Measurements from ENCODE around the gene C7orf33.
"Not testable (repeated sequence)": the region's sequence is repeated elsewhere in the genome, so short reads cannot be mapped to it uniquely, and the experiment has no call there.

The C7orf33 gene, protein sequence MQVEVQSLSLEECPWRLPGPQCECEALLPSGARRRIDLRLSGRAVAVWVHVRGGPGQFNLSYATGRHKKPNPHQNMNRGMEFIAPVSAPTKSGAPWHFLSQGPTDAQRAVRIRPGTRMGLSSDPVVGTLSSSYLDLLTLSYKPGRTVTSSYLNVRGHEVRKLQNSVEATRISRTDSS
- 0 reads per million in 4 donors for total RNA-seq

DNA sequence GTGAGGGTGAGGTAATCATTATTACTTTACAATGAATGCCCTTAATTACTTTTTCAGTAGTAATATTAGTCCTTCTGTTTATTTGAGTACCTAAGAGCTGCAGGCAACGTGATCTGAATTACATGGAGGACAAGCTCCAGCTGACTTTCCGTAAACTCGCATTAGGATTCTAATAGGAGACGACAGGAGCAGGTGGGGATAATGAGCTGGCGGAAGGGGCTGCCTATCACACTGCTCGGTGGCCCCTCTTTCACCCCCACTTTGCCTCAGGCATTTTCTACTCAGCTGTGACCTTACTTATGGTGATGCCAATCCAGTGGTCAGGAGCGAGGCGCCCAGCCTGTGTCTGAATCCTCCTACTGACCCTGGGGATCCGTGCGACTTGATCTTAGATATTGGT, at the start of gene C7orf33:
Gene C7orf33 (plus strand): TSS at position 296 of the 400 bp plus-strand sequence. CDS start 160 bp downstream, outside the sequence.
- no peak for DNase-seq

DNA sequence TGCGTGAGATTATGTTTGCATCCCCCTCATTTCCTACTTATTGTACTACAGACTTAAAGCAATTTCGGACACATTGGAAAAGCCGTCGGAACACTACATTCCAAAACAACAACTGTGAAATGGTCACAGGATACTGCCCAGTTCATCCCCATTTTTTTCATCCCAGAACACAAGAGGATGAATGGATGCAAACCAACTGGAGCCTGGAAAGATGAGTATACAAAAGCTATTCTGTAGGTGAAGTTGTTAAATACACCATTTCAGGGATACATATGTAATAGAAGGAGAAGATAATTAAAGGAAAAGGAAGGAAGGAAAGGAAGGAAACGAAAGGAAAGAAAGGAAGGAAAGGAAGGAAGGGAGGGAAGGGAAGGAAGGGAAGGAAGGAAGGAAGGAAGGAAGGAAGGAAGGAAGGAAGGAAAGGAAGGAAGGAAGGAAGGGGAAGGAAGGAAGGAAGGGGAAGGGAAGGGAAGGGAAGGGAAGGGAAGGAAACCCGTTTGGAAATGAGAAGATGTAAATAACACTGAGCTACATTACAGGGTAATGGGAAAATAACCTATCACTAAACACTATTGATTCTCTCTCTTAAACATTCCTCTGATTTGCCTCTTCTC, 48.6 kb upstream of the C7orf33 start:
- no peak for DNase-seq

DNA sequence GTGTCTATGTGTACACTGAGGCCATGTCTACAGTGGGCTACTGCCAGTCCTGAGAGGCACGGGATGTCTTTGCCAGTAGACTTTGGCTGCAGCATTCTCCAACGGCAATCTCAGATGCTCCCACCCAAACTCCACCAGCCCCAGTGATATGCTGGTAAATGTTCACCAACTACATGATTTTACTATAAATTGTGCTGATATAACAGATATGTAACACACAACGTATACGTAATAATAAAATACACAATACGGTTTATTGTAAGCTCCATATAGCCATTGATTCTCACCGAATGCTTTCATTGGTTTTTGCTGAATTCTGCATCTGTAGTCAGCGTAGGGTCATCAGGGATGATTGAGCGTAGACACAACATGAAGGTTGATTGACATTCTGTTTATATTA, 47.3 kb upstream of the C7orf33 start:
- no peak for DNase-seq

DNA sequence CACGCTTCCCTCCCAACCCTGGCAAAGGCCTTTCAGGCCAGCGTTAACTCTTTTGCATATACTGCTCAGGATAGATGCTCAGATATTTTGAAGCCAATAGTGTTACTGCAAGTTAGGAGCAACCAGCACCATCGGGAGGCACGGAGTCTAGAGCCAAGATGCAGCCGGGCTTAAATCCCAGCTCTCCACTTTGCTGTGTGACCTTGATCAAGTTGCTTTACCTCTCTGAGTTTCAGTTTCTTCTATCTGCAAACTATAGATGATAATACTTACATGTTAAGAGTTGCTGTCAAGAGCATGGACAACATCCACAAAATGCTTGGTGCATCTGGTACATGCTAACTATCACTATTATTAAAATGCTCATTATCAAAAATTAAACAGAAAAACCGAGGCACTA, 45.4 kb upstream of the C7orf33 start:
- DNase-seq = no peak

DNA sequence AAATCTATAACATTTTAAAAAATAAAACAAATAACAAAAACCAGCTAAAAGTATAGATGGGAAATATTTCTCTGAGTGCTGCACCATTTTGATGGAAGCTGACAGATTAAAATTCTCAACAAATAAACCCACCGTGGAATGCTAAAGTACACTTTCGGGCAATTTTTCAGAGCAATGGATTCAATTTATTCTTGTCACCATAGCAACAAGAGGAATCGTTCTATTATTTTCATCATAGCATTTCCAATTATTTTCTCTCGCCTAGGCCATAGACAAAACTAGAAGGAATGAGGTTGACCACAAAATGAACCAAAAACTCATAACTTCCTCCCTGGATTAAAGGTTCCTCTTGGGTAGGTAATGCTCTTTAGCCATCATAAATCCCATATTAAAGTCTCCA, 44.6 kb upstream of the C7orf33 start:
- DNase-seq = no peak

DNA sequence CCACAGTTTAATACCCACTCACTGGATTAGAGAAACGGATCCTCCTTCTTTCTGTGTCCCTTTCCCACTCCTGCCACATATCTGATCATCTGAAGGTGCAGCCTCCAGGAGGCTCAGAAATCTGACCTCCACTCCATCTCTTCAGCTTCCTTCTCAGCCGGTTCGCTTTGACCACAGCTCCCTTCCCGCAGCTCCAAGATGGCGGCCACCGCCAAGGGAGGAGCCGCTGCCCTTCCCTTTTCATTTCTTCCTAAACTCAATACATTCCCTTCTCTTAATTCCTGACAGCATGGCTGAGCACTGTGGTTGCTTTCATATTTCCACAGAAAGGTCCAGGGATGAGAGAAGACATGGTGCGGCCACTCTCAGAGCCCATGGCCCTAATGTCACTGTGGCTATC, 43.7 kb upstream of the C7orf33 start:
- DNase-seq = no peak

DNA sequence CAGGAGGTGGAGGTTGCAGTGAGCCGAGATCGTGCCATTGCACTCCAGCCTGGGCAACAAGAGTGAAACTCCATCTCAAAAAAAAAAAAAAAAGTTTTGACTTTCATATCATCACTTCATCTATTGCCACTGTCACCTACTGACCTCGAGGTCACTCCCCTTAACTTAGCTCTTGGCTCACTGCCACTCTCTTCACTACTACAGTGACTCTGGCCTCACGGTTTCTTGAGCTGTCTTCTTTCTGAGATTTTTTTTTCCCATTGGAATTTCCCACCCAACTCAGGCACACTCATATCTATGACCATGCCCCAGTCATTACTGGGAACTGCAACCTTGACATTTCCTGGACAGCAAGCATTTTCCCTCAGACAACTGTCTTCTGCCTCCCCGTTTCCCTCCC, 42.6 kb upstream of the C7orf33 start:
- no peak for DNase-seq

DNA sequence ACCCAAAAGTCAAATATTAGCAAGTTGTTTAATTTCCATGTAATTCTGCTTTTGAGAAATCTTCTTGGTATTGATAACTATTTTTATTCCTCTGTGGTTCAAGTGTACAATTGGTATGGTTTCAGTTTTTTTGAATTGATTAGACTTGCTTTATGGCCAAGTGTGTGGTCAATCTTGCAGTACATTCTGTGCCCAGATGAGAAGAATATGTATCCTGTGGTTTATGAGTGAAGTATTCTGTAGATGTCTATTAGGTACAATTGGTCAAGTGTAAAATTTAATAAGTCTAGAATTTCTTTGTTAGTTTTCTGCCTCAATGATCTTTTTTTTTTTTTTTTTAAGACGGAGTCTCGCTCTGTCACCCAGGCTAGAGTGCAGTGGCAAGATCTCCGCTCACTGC, 36.6 kb upstream of the C7orf33 start:
- no peak for DNase-seq

DNA sequence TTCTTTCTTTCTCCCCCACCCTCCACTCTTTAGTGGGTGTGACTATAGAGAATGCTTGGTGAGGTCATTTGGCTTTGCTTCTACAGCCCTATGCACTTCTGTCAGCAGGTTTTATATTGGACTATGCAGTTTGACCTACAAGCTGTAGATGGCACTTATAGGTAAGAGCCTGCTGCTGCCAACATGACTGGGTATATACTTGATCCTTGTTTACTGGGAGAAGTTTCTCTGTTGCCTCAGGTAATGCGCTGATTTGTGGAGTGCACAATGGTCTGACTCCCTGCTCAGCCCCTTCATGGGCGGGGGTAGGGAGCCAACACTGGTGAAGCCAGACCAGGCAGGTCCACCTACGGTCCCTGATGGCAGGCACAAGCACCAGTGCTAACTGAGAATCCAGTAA, 33.7 kb upstream of the C7orf33 start:
- no peak for DNase-seq

DNA sequence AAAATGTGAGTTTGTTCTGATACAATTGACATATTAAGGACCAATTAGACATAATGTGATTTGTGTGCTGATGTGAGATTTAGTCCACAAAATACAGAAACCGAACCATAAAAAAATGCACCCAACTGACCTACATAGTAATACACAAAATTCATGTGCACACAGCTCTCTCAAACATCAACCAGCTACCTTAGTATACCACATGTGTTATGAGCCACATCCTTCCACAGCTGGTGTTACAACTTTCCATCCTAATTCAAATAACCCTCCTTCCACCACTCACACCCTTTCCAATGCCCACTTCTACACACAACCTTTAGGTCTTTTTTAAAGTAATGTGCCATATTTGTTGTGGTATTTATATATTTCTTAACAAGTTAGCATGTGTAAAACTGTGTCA, 31.7 kb upstream of the C7orf33 start:
- DNase-seq = no peak

DNA sequence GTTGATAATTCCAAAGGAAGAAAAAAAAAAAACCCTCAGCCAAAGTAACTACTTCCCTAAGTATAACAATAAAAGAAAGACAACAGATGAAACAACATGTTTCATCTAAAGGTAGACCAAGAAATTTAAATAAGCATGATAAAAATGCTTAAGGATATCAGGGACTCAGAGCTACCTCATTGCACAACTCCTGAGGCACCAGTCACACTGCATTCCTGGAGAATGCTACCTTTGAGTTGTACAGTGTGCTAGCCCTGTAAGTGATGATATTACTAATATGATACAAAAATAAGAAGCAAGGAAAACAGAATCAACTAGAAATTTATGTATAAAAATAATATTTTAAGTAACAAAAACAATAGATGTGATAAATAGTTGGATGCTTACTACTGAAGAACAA, 29.5 kb upstream of the C7orf33 start:
- DNase-seq = no peak

DNA sequence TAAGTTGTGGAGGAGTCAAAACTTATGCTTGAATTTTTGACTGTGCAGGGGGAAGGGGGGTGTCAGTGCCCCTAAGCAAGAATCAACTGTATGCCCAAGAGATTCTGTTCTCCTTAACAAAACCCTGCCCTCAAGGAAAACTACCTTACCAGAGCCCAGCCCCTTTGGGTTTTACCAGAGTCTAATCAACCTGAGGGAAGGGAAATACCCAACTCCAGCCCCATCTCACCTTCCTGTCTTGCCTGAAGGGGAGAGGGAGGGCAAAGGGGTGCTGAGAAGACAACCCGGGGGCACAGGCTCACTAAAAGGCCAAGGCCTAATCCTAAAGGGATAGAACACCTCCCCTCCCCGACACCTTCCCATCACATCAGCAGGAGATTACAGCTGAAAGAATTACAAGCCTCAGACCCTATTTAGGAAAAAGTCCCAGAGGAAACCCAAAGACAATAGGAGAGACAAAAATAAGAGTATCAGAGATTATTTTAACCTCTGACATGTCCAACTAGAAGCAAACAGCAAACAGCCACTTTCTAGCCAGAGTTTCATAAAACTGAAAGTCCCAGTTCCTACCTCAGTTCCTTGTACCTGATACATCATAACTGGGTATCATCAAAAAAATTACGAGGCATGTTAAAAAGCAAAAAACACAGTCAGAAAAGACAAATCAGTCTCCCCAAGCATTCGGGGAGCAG, 26.8 kb upstream of the C7orf33 start:
- DNase-seq = no peak

DNA sequence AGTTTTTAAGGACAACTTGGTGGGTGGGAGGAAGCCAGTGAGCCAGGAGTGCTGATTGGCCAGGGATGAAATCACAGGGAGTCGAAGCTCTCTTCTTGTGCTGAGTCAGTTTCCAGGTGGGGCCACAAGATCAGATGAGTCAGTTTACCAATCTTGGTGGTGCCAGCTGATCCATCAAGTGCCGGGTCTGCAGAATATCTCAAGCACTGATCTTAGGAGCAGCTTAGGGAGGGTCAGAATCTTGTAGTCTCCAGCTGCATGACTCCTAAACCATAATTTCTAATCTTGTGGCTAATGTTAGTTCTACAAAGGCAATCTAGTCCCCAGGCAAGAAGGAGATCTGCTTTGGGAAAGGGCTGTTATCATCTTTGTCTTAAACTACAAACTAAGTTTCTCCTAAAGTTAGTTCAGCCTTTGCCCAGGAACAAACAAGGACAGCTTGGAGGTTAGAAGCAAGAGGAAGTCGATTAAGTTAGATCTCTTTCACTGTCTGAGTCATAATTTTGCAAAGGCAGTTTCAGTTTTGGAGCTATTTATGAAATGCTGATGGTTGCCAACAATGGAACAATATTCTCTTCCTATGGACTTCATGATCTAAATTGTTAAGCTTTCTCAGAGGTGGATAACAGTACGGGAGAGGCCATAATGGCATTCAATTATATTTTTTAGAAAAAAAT, 26.2 kb upstream of the C7orf33 start:
- DNase-seq = peak in 1 of 5 donors; percentile 65

DNA sequence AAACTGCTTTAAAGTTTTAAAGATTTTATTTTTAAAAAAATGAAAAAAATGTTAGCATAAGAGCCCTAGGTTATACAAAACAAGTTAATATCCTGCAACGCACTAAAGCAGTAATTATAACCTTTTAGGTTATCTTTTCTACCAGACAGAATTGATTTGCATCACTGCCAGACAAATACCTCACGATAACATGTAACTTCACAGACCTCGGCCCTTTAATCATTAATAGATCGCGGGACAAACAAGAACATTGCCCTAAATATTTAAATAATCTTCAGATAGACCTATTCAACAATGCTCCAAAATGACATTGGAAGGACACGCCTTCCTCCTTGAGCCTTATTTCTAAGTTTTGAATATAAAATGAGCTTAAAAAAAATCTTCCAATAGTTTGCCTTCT, 23.8 kb upstream of the C7orf33 start:
- DNase-seq = no peak

DNA sequence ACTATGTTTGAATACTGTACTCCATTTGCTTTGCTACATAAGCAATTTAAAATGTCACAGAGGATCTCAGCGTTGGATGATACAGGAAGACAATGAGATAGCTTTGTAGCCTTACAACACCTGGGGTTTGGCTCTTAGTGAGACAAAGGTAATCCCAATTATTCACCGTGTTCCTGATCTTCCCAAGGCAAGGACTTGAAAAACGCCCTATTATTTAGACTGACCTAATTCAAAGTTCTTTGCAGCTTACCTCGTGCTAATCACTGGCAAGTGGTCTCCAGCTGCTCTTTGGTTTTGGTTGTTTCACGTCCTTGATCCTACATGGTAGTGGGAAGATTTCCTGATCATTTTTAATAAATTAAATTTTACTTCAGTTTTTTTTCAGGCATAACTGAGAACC, 23.0 kb upstream of the C7orf33 start:
- no peak for DNase-seq

DNA sequence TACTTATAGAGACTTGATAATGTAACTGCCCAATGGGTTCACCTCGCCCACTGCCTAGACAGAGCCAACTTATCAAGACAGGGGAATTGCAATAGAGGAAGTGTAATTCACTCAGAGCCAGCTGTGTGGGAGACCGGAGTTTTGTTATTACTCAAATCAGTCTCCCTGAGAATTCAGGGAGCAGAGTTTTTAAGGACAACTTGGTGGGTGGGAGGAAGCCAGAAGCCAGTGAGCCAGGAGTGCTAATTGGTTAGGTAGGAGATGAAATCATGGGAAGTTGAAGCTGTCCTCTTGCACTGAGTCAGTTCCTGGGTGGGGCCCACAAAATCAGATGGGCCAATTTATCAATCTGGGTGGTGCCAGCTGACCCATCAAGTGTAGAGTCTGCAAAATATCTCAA, 20.1 kb upstream of the C7orf33 start:
- no peak for DNase-seq

DNA sequence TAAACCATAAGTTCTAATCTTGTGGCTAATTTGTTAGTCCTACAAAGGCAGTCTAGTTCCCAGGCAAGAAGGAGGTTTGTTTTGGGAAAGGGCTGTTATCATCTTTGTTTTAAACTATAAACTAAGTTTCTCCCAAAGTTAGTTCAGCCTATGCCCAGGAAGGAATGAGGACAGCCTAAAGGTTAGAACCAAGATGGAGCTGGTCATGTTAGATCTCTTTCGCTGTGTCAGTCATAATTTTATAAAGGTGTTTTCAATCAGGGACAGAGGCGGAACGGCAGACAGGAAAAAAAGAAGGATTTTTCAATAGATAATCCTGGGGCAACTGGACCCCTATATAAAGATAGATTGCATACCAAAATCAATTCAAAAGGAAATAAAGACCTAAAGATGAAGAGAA, 19.6 kb upstream of the C7orf33 start:
- DNase-seq = not testable (repeated sequence)

DNA sequence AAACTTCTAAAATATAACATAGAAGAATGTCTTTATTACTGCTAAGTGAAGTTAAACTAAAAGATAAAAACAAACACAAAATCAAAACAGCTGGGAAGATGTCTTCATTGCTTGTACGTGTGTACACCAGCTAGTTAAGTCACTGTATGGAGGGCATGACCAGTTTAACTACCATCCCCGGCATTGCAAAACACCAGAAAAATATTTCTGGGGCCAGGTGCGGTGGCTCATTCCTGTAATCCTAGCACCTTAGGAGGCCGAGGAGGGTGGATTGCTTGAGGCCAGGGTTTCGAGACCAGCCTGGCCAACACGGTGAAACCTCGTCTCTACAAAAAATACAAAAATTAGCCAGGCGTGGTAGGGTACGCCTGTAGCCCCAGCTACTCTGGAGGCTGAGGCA, 19.2 kb upstream of the C7orf33 start:
- DNase-seq = no peak

DNA sequence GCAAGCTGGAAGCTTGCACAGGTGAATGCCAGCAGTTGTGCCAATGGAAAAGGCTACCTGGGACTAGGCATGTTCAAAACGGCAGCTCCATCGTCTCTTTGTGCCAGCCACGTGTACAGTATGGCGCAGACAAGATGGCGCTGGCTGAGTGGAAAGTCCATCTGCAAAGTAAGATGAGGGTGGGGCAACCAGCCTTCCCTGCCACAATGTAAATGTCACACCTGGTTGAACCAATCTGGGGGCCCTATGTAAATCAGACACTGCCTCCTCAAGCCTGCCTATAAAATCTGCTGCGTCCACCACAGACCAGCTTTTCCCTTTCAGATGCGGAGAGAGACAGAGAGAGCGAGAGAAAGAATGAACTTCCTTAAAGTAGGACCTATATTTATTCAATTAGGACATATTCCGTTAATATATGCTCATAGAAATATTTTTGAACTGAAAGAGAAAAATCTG, 18.5 kb upstream of the C7orf33 start:
- no peak for DNase-seq

DNA sequence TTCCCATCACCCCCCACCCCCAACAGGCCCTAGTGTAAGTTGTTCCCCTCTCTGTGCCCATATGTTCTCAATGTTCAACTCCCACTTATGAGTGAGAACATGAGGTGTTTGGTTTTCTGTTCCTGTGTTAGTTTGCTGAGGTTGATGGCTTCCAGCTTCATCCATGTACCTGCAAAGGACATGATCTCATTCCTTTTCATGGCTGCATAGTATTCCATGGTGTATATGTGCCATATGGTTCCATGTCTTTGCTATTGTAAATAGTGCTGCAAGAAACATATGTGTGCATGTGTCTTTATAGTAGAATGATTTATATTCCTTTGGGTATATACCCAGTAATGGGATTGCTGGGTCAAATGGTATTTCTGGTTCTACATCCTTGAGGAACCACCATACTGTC, 17.0 kb upstream of the C7orf33 start:
- DNase-seq = not testable (repeated sequence)

DNA sequence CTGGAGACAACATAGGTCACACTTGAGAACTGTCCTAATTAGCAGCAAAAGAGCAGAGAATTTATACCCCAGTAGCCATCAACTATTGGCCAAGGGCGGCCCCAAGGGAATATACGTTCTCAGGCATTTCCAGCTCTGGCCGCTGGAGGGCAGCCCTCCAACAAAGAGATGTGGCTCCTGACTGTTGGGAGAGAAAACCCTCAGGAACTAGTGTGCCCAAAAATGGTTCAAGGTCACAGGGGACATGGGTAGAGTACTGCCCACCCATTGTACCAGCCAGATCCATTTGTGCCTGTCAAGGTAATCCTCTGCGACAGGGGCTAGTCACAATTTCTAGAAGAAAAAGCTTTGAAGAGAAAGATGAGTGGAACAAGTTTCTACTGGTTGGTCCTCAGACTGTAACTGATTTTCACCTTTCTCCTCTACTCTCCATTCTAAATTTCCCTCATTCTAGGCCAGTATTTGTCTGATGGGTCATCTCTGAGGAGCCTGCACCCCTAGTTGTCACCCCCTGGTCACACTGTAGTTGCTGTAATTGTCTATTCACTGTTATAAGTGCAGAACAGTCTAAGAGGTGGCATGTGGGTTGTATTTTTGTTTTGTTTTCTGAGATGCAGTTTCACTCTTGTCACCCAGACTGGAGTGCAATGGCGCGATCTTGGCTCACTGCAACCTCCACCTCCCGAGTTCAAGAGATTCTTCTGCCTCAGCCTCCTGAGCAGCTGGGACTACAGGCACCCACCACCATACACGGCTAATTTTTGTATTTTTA, 14.7 kb upstream of the C7orf33 start:
- peak; percentile 28 to 66 (median 42) for DNase-seq

DNA sequence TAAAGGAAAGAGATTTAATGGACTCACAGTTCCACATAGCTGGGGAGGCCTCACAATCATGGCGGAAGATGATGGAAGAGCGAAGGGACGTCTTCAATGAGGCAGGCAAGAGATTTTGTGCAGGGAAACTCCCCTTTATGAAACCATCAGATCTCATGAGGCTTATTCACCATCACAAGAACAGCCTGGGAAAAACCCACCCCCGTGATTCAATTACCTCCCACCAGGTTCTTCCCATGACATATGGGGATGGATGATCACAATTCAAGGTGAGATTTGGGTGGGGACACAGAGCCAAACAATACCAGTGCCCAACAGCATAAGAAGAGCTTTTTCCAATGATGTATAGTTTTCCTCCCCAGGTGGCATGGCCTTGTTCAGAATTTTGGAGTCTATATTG, 11.2 kb upstream of the C7orf33 start:
- DNase-seq = no peak

DNA sequence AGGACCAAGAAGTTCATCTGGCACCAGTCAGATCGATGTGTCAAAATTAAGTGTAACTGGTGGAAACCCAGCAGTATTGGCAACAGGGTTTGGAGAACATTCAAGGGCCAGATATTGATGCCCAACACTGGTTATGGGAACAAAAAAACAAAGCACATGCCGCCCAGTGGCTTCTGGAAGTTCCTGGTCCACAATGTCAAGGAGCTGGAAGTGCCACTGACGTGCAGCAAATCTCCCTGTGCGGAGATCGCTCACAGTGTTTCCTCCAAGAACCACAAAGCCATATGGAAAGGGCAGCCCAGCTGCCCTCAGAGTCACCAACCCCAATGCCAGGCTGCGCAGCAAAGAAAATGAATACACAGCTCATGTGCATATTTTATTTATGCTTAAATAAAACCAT, 10.1 kb upstream of the C7orf33 start:
- no peak for DNase-seq
